Measurements from ENCODE around the gene CBX6.

DNA sequence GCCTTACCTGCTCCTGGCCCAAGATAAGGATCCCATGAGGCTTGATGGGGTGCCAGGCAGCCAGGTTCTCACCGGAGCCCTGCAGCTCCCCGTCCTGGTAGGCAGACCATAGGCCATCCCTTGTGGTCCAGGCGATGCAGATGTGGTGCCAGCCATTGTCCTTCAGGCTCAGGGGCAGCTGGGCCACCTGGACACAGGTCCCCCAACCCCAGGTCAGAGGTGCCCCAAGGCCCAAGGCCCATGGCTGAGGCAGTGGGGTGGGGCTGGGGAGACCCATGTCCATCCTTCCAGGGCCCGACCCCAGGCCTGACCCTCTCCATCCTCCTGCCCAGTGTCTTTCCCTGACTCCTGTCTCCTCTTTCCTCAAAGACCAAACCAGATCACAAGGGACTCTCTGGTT is 48.9 kb downstream of the CBX6 start:
- TF ChIP-seq, protein P1, sequence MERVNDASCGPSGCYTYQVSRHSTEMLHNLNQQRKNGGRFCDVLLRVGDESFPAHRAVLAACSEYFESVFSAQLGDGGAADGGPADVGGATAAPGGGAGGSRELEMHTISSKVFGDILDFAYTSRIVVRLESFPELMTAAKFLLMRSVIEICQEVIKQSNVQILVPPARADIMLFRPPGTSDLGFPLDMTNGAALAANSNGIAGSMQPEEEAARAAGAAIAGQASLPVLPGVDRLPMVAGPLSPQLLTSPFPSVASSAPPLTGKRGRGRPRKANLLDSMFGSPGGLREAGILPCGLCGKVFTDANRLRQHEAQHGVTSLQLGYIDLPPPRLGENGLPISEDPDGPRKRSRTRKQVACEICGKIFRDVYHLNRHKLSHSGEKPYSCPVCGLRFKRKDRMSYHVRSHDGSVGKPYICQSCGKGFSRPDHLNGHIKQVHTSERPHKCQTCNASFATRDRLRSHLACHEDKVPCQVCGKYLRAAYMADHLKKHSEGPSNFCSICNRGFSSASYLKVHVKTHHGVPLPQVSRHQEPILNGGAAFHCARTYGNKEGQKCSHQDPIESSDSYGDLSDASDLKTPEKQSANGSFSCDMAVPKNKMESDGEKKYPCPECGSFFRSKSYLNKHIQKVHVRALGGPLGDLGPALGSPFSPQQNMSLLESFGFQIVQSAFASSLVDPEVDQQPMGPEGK (CRISPR knock-in tag; IDR thresholded peaks at IDR 0.05; ENCODE audit: borderline replicate concordance), result no peak
- TF ChIP-seq TCF4 (CRISPR knock-in tag; IDR thresholded peaks at IDR 0.05; ENCODE audit: borderline replicate concordance) (no peak), CSRNP3 (CRISPR knock-in tag; IDR thresholded peaks at IDR 0.05) (no peak), ZFP30 (CRISPR knock-in tag; IDR thresholded peaks at IDR 0.05) (no peak)
- TF ChIP-seq, protein P2, sequence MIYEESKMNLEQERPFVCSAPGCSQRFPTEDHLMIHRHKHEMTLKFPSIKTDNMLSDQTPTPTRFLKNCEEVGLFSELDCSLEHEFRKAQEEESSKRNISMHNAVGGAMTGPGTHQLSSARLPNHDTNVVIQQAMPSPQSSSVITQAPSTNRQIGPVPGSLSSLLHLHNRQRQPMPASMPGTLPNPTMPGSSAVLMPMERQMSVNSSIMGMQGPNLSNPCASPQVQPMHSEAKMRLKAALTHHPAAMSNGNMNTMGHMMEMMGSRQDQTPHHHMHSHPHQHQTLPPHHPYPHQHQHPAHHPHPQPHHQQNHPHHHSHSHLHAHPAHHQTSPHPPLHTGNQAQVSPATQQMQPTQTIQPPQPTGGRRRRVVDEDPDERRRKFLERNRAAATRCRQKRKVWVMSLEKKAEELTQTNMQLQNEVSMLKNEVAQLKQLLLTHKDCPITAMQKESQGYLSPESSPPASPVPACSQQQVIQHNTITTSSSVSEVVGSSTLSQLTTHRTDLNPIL (CRISPR knock-in tag; IDR thresholded peaks at IDR 0.05; ENCODE audit: low read depth), result no peak
